CD14-positive monocyte (primary cell): ENCODE results near the gene SLC12A2. TPM values are rescaled to one million over a fixed set of nuclear protein-coding genes. Genes with fewer than 3 reads are reported as not detected.

Experiments
- DNase-seq, 3 donors: peaks; one replicate each; pipeline ENCODE4 v3.0.0-alpha.2; 2011 to 2022
- H2AFZ ChIP-seq: 2 replicates; pipeline ENCODE4 v1.6.0; 2012; ENCODE audit warnings: mild to moderate bottlenecking, low read depth, low read length, inconsistent platforms; ENCODE audit not compliant: insufficient read depth, poor library complexity, severe bottlenecking
- H3K27ac ChIP-seq, 2 donors: 1 replicate in 1 of 2; 2 replicates in 1 of 2; pipeline ENCODE4 v1.5.1; 2012 to 2013; ENCODE audit warnings: low read length in 2 of 2, control low read depth in 1 of 2, inconsistent platforms in 1 of 2, low read depth in 1 of 2, mild to moderate bottlenecking in 1 of 2
- H3K27me3 ChIP-seq, 2 donors: one replicate each; pipeline versions ENCODE4 v1.6.0 to v1.6.1; 2011 to 2013; ENCODE audit warnings: low read length in 2 of 2; ENCODE audit not compliant: control insufficient read depth in 2 of 2, insufficient read depth in 2 of 2
- H3K36me3 ChIP-seq, 2 donors: replicated peaks in 1 of 2; 1 replicate in 1 of 2; 2 replicates in 1 of 2; pipeline versions ENCODE4 v1.5.1 to v1.6.1; 2012 to 2013; ENCODE audit warnings: low read length in 2 of 2, control low read depth in 1 of 2, inconsistent platforms in 1 of 2, mild to moderate bottlenecking in 1 of 2; ENCODE audit not compliant: insufficient read depth in 2 of 2, control insufficient read depth in 1 of 2
- H3K4me1 ChIP-seq, 2 donors: 1 replicate in 1 of 2; 2 replicates in 1 of 2; pipeline versions ENCODE4 v1.5.1 to v1.6.1; 2012 to 2013; ENCODE audit warnings: low read length in 2 of 2, control low read depth in 1 of 2, inconsistent platforms in 1 of 2, mild to moderate bottlenecking in 1 of 2, moderate library complexity in 1 of 2; ENCODE audit not compliant: insufficient read depth in 2 of 2, control insufficient read depth in 1 of 2
- H3K4me2 ChIP-seq: replicated peaks from 2 replicates; pipeline ENCODE3; 2012; ENCODE audit warnings: low read length, moderate library complexity, mild to moderate bottlenecking; ENCODE audit not compliant: poor library complexity, severe bottlenecking; ENCODE audit errors: extremely low read depth
- H3K4me3 ChIP-seq, 3 experiments: fragments of 200-600 bp in 1 of 3; sonication (generic) in 1 of 3; replicated peaks in 1 of 3; 1 replicate in 2 of 3; 2 replicates in 1 of 3; pipeline ENCODE4 v1.5.1; 2011 to 2013; ENCODE audit warnings: low read length in 3 of 3, mild to moderate bottlenecking in 3 of 3, control low read depth in 2 of 3, low read depth in 2 of 3, inconsistent platforms in 1 of 3, moderate library complexity in 1 of 3
- H3K79me2 ChIP-seq: 2 replicates; pipeline ENCODE4 v1.6.0; 2012; ENCODE audit warnings: mild to moderate bottlenecking, control low read depth, inconsistent platforms, low read length, moderate library complexity; ENCODE audit not compliant: insufficient read depth
- H3K9ac ChIP-seq: 2 replicates; pipeline ENCODE4 v1.6.0; 2017; ENCODE audit warnings: low read length, mild to moderate bottlenecking; ENCODE audit not compliant: insufficient read depth, poor library complexity, severe bottlenecking
- H3K9me3 ChIP-seq, 2 donors: replicated peaks in 1 of 2; 1 replicate in 1 of 2; 2 replicates in 1 of 2; pipeline versions ENCODE4 v1.5.1 to v1.6.1; 2012 to 2013; ENCODE audit warnings: low read length in 2 of 2, control low read depth in 1 of 2; ENCODE audit not compliant: control insufficient read depth in 1 of 2, insufficient read depth in 1 of 2
- H4K20me1 ChIP-seq: 2 replicates; pipeline ENCODE4 v1.6.0; 2012; ENCODE audit warnings: mild to moderate bottlenecking, low read length, control low read depth, moderate library complexity; ENCODE audit not compliant: insufficient read depth
- H3K27ac Mint-ChIP-seq, 7 donors: one replicate each; pipeline ENCODE4 v1.8.0; 2020; ENCODE audit warnings: mild to moderate bottlenecking in 7 of 7, mixed read lengths in 7 of 7, moderate library complexity in 6 of 7, inconsistent platforms in 2 of 7
- H3K27me3 Mint-ChIP-seq, 3 donors: one replicate each; pipeline ENCODE4 v1.8.0; 2021 to 2022; ENCODE audit warnings: low read depth in 3 of 3, mild to moderate bottlenecking in 3 of 3, mixed read lengths in 3 of 3, moderate library complexity in 3 of 3, inconsistent platforms in 1 of 3
- H3K36me3 Mint-ChIP-seq, 2 donors: one replicate each; pipeline ENCODE4 v1.8.0; 2020; ENCODE audit warnings: mixed read lengths in 2 of 2, inconsistent platforms in 1 of 2, mild to moderate bottlenecking in 1 of 2
- H3K4me1 Mint-ChIP-seq: one replicate; pipeline ENCODE4 v1.8.0; 2020; ENCODE audit warnings: mild to moderate bottlenecking, mixed read lengths
- H3K4me3 Mint-ChIP-seq, 2 donors: one replicate each; pipeline ENCODE4 v1.8.0; 2020; ENCODE audit warnings: mild to moderate bottlenecking in 2 of 2, mixed read lengths in 2 of 2, moderate library complexity in 1 of 2
- H3K9me3 Mint-ChIP-seq, 7 donors: one replicate each; pipeline ENCODE4 v1.8.0; 2020 to 2022; ENCODE audit warnings: mixed read lengths in 7 of 7, mild to moderate bottlenecking in 6 of 7, moderate library complexity in 6 of 7, inconsistent platforms in 2 of 7
- CTCF ChIP-seq: fragments of 200-600 bp; IDR thresholded peaks from one replicate; pipeline ENCODE4 v1.8.0; 2022; ENCODE audit warnings: antibody characterized with exemption, mild to moderate bottlenecking
- WGBS: methylation state at CpG from one replicate; pipeline ENCODE4 v1.1.5; 2013; ENCODE audit warnings: missing lambda C conversion rate; ENCODE audit not compliant: insufficient coverage; 5-methylcytosine and 5-hydroxymethylcytosine counted together
- intact Hi-C, 2 donors: fragments of 100-400 bp; cut with micrococcal nuclease; formaldehyde crosslinking; loops; one replicate each; pipeline versions ENCODE4 v1.15.0 to v1.15.1; 2023
- polyA plus RNA-seq, 3 donors: library from polyadenylated mRNA; depleted of rRNA in 1 of 3; unstranded in 2 of 3; stranded (reverse) in 1 of 3; fragments of 300-500 nt in 2 of 3; fragments of >200 nt in 1 of 3; fragmentation: Illumina TruSeq in 2 of 3; gene quantifications; 1 replicate in 2 of 3; 2 replicates in 1 of 3; pipeline ENCODE4 v1.2.3, GENCODE V29; 2012 to 2021

Gene SLC12A2
- polyA plus RNA-seq, 3 donors = 1.0 to 1.2 (median 1.0) TPM

GRCh38 chr5:128197896-128198522 is 114.4 kb downstream of the SLC12A2 start:
- Histone ChIP-seq H3K9me3 (no peaks in the 10 kb centered on the region), H3K4me3 (no peak overlapping the region), H3K4me1 (peaks cover 7 to 8% of the 10 kb centered on the region in 2 donors), H3K27ac (no peak overlapping the region), H3K9ac (no peak overlapping the region), H3K27me3 (peaks cover 0 to 8% of the 10 kb centered on the region in 2 donors), H4K20me1 (no peaks in the 10 kb centered on the region), H3K36me3 (no peaks in the 10 kb centered on the region), H3K79me2 (no peaks in the 10 kb centered on the region), H2AFZ (no peak overlapping the region), H3K4me2 (no peak overlapping the region)
- TF ChIP-seq CTCF = no peak
- peak overlapping the region in 1 of 7 donors; percentile 60 for H3K27ac Mint-ChIP-seq
- no peaks in the 10 kb centered on the region for H3K36me3 Mint-ChIP-seq
- H3K27me3 Mint-ChIP-seq = peaks cover 5 to 12% (median 10%) of the 10 kb centered on the region in 3 donors
- DNase-seq = no peak
- no peak overlapping the region for H3K4me3 Mint-ChIP-seq
- peaks cover 0 to 4% (median 0%) of the 10 kb centered on the region in 7 donors for H3K9me3 Mint-ChIP-seq
- intact Hi-C loops = no loop called here
- 88% methylated on average over 2 of the region's 4 CpGs for WGBS
- H3K4me1 Mint-ChIP-seq = peaks cover 11% of the 10 kb centered on the region

- Histone ChIP-seq H3K27ac (no peak overlapping the region), H3K79me2 (no peaks in the 10 kb centered on the region), H3K9me3 (no peaks in the 10 kb centered on the region), H3K4me3 (no peak overlapping the region), H4K20me1 (no peaks in the 10 kb centered on the region), H3K9ac (no peak overlapping the region), H2AFZ (no peak overlapping the region), H3K27me3 (peaks cover 0 to 8% of the 10 kb centered on the region in 2 donors), H3K4me2 (no peak overlapping the region), H3K4me1 (peaks cover 7 to 8% of the 10 kb centered on the region in 2 donors), H3K36me3 (no peaks in the 10 kb centered on the region)
- Mint-ChIP-seq H3K36me3 (no peaks in the 10 kb centered on the region), H3K9me3 (peaks cover 0 to 4% (median 0%) of the 10 kb centered on the region in 7 donors), H3K4me1 (peaks cover 11% of the 10 kb centered on the region), H3K27ac (no peak overlapping the region), H3K27me3 (peaks cover 5 to 12% (median 10%) of the 10 kb centered on the region in 3 donors), H3K4me3 (no peak overlapping the region)
- no peak for DNase-seq
- intact Hi-C loops = no loop called here
- 100% methylated on average over 3 of the region's 4 CpGs for WGBS
- TF ChIP-seq CTCF = no peak
Measured at GRCh38 chr5:128199104-128199503, 115.5 kb downstream of the SLC12A2 start.
